Nephron (organoid): Measurements from ENCODE around the gene FAM120B.

ENCODE experiments used
- H3K27ac Mint-ChIP-seq, 3 experiments: 2 replicates each; pipeline ENCODE4 v1.8.0; 2020; ENCODE audit warnings: mixed read lengths in 3 of 3, mild to moderate bottlenecking in 2 of 3, moderate library complexity in 1 of 3
- H3K27me3 Mint-ChIP-seq: 2 replicates; pipeline ENCODE4 v1.8.0; 2021; ENCODE audit warnings: low read depth, mild to moderate bottlenecking, moderate library complexity, mixed read lengths
- H3K36me3 Mint-ChIP-seq: 2 replicates; pipeline ENCODE4 v1.8.0; 2020; ENCODE audit warnings: low read depth, mixed read lengths
- H3K4me1 Mint-ChIP-seq: 2 replicates; pipeline ENCODE4 v1.8.0; 2020; ENCODE audit warnings: mixed read lengths
- H3K4me3 Mint-ChIP-seq, 3 experiments: 2 replicates each; pipeline ENCODE4 v1.8.0; 2020; ENCODE audit warnings: mild to moderate bottlenecking in 3 of 3, mixed read lengths in 3 of 3, moderate library complexity in 2 of 3
- H3K9me3 Mint-ChIP-seq: 2 replicates; pipeline ENCODE4 v1.8.0; 2020; ENCODE audit warnings: mixed read lengths
- CTCF ChIP-seq, 3 experiments: fragments of 200-600 bp; sonication (generic); IDR thresholded peaks; one replicate each; pipeline ENCODE4 v1.5.0; 2021; ENCODE audit warnings: antibody characterized with exemption in 3 of 3; ENCODE audit not compliant: unreplicated experiment in 3 of 3

The FAM120B gene

DNA sequence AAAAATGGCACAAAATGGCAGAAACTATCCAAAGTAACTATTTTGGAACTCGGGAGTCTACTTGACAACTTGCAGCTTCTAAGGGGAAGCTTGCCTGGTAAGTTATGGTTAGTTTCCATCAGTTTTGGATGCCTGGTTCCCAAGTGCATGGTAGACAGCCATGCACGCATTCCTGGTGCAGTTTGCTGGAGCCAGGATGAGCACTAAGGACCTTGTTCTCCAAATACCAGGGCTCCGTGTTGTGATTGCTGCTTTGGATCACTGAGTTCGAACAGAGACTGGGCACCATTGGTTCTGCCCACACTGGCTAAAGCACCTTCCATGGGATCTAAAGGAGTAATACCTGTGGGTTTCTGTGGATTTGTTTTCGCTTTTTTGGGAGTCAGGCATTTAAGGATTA lies 103.7 kb downstream of the FAM120B start:
- Mint-ChIP-seq H3K4me3 (no peak overlapping the region), H3K27me3 (no peaks in the 10 kb centered on the region), H3K27ac (no peak overlapping the region), H3K9me3 (peaks cover 28% of the 10 kb centered on the region), H3K4me1 (no peaks in the 10 kb centered on the region), H3K36me3 (peaks cover 43% of the 10 kb centered on the region)
- no peak for TF ChIP-seq CTCF (IDR thresholded peaks at IDR 0.05; ENCODE audit: unreplicated experiment in 3 of 3)

DNA sequence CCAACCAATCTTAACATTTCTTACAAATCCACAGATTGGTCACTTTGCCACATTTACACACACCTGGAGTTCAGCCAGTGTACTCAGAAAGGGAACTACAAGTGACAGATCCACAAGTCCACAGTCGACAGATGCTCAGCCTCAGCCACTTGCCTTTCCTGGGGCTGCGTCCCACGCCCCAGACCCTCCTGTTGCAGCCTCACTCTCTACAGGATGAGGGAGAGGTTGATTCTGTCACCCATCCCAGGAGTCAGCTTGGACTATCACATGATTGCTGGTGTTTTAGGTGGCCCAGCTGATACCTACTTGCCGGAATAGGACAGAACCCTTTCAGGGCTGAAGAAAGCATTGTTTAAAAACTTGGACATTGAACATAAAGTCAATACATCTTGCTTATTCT lies 108.8 kb downstream of the FAM120B start:
- Mint-ChIP-seq H3K27me3 (peaks cover 3% of the 10 kb centered on the region), H3K36me3 (peaks cover 8% of the 10 kb centered on the region), H3K27ac (no peak overlapping the region), H3K4me3 (no peak overlapping the region), H3K9me3 (peaks cover 26% of the 10 kb centered on the region), H3K4me1 (no peaks in the 10 kb centered on the region)
- TF ChIP-seq CTCF (IDR thresholded peaks at IDR 0.05; ENCODE audit: unreplicated experiment in 3 of 3), result no peak

DNA sequence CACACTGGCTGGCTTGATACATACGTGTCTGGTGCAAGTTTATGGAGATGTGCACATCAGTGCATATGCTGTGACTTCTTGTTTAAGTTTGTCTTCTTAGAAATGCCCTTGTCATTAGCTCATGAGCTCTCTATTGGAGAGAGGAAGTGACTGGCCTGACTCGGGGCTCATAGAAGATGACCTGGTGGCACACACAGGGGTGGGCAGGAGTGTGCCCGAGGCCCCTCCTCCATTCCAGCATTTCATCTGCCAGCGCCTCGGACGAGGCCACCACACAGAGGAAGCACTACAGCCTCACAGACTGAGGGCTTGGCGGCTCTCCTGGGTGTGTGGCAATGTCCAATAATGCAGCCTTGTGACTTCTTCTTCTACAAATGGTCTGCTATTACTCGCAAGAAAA lies 109.7 kb downstream of the FAM120B start:
- Mint-ChIP-seq H3K27ac (no peak overlapping the region), H3K9me3 (peaks cover 16% of the 10 kb centered on the region), H3K4me1 (no peaks in the 10 kb centered on the region), H3K27me3 (peaks cover 3% of the 10 kb centered on the region), H3K4me3 (no peak overlapping the region), H3K36me3 (peaks cover 6% of the 10 kb centered on the region)
- TF ChIP-seq CTCF (IDR thresholded peaks at IDR 0.05; ENCODE audit: unreplicated experiment in 3 of 3), result no peak

DNA sequence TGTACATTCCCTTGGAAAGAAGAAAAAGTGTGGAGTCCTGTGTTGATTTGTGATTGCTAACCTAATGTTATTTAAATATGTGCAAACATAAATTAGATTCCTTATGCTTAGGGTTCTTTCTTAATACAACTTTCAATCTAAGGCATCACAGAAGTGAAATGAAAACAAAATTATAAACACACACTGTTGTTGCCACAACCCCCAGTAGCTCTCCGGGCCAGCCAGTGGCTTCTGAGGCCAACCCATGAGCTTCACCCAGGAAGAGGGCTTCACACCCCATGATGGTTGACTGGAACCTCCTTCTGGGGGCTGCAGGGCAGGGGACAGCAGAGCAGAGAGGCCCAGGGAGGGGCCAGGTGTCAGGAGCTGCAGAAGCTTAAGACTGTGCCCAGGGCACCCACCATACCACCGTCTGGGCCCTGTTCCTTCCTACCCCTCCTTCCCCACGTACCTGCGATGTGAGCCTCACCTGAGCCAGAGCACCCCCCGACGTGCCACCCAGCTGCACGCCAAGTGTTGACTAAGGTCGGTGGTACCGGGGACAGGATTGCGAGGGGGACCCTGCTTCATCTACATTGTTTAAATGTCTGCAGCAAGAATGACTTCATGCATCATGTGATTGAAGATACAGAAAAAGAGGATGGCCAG lies 110.5 kb downstream of the FAM120B start:
- H3K4me1 Mint-ChIP-seq, result no peaks in the 10 kb centered on the region
- H3K36me3 Mint-ChIP-seq, result peaks cover 6% of the 10 kb centered on the region
- no peak overlapping the region for H3K27ac Mint-ChIP-seq
- H3K4me3 Mint-ChIP-seq, result no peak overlapping the region
- TF ChIP-seq CTCF (IDR thresholded peaks at IDR 0.05; ENCODE audit: unreplicated experiment in 3 of 3), result no peak
- peaks cover 13% of the 10 kb centered on the region for H3K9me3 Mint-ChIP-seq
- H3K27me3 Mint-ChIP-seq, result peaks cover 3% of the 10 kb centered on the region

- H3K36me3 Mint-ChIP-seq, result peaks cover 6% of the 10 kb centered on the region
- no peak overlapping the region for H3K4me3 Mint-ChIP-seq
- peaks cover 5% of the 10 kb centered on the region for H3K27me3 Mint-ChIP-seq
- no peak overlapping the region for H3K27ac Mint-ChIP-seq
- peaks cover 10% of the 10 kb centered on the region for H3K9me3 Mint-ChIP-seq
- TF ChIP-seq CTCF (IDR thresholded peaks at IDR 0.05; ENCODE audit: unreplicated experiment in 3 of 3), result no peak
- H3K4me1 Mint-ChIP-seq, result no peaks in the 10 kb centered on the region
Observed at GRCh38 chr6:170417881-170418280, 111.3 kb downstream of the FAM120B start.

DNA sequence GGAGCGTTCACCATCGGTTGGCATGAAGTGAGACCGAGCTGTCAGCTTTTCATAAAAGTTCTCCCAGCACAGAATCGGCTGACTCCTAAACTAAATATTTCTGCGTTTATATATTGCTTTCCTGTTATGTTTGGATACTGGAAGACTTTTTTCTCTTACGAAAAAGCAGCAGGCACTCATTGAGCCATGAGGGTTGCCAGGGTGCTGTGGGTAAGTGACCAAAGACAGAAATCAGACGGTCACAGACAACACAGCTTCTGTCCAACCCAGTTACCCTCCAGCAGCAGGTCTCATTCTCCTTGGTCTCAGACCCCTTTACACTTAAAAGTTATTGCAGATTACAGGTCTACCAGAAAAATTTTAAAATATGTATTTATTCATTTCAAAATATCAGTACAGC lies 113.7 kb downstream of the FAM120B start:
- Mint-ChIP-seq H3K4me3 (no peak overlapping the region), H3K36me3 (no peaks in the 10 kb centered on the region), H3K4me1 (no peaks in the 10 kb centered on the region), H3K9me3 (no peaks in the 10 kb centered on the region), H3K27me3 (peaks cover 15% of the 10 kb centered on the region), H3K27ac (no peak overlapping the region)
- no peak for TF ChIP-seq CTCF (IDR thresholded peaks at IDR 0.05; ENCODE audit: unreplicated experiment in 3 of 3)
